K562 treated with DMSO at 1 percent for 4 hours (cell line): ENCODE measurements around the gene KCNIP2. TPM values are rescaled to one million over a fixed set of nuclear protein-coding genes. Genes with fewer than 3 reads are reported as not detected.

Source experiments
- total RNA-seq: library from RNA; unstranded; fragments of 300-600 nt; gene quantifications from 2 replicates; pipeline ENCODE4 v1.2.3, GENCODE V29; 2022; ENCODE audit not compliant: insufficient read depth

KCNIP2 gene
- 2.6 TPM in 1 of 2 replicates, not detected in the other for total RNA-seq

GRCh38 chr10:101843032-101844021, at the start of gene KCNIP2:
KCNIP2 (minus strand) TSS chr10:101843800; CDS start chr10:101843568, 232 bp downstream.

GRCh38 chr10:101818119-101818871, 25.3 kb downstream of the KCNIP2 start, which contains the start of gene OGA:
OGA (minus strand) TSS chr10:101818444; CDS start chr10:101818022, 422 bp downstream.

DNA sequence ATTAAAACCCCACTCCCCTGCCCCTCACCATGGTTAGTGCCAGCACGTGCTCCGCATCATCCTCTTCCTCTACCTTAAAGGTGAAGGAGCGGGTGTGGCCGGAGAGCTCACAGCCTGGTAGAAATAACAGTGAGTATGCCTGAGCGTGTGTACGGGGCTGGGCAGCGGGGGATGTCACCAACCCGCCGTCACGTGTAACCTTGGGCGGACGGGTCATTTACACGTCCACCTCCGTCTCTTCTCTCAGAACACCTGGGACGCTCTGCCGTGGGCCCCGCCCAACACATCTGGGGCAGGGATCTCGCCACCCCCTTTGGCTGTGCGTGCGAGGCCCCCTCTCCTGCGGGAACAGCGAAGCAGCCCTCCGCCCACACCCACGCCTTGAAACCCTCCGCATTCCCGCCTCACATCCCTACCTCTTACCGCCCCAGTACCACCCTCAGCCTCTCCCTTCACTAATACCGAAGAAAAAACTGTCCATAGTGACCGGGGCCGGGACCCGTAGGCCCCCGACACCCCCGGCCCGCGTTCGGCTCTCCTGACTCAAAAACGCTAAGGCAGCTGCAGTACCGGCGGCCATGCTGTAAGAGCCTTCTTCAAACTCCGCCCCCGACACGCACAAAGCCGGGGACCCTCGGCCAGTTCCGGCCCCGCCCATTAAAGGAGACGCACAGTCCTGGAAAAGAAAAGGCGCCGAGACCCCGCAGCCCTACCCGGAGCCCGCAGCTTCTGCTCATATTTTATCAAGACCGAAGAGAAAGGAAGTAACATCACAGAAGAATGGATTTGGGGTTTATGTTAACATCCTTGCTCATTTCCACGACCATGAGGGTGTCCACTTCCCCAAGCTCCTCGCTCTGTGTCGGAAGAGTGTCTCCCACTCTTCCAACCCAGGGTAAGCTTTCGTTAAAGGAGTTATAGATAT, 60.5 kb downstream of the KCNIP2 start, which contains the start of gene NPM3:
Gene NPM3 (minus strand): TSS at position 636 of the 925 bp plus-strand sequence. CDS start 56 bp downstream, at position 580.

Other genes with a start within 250 kb of the KCNIP2 start
- 12.9 and 23.6 TPM in 2 replicates for gene FBXW4, start 148.6 kb downstream of the KCNIP2 start, total RNA-seq
- gene FGF8, start 67.7 kb downstream of the KCNIP2 start, total RNA-seq = not detected in 2 replicates
- gene NPM3, start 60.4 kb downstream of the KCNIP2 start, total RNA-seq = 52.2 and 79.4 TPM in 2 replicates
- gene OGA, start 25.4 kb downstream of the KCNIP2 start, total RNA-seq = 27.9 and 31.3 TPM in 2 replicates
- not detected in 2 replicates for gene ARMH3, start 212.4 kb upstream of the KCNIP2 start, total RNA-seq
- gene HPS6, start 221.5 kb upstream of the KCNIP2 start, total RNA-seq = 6.1 and 7.8 TPM in 2 replicates